Adrenal gland (tissue), 19 donors: ENCODE measurements around the gene TMEM196. TPM values are rescaled to one million over a fixed set of nuclear protein-coding genes. Genes with fewer than 3 reads are reported as not detected.

Experiments used
- DNase-seq, 7 donors: peaks; one replicate each; pipeline ENCODE4 v3.0.0-alpha.2; 2019 to 2020
- H3K27ac ChIP-seq, 5 donors: fragments of 200-600 bp; sonication (generic) in 4 of 5; 1 replicate in 3 of 5; 2 replicates in 2 of 5; pipeline versions ENCODE4 v1.5.1 to v1.8.0; 2016 to 2020; ENCODE audit warnings: mild to moderate bottlenecking in 1 of 5
- H3K27me3 ChIP-seq: fragments of 200-600 bp; 2 replicates; pipeline ENCODE4 v1.8.0; 2021
- H3K36me3 ChIP-seq, 2 donors: fragments of 200-600 bp; replicated peaks in 1 of 2; 1 replicate in 1 of 2; 2 replicates in 1 of 2; pipeline versions ENCODE4 v1.5.1 to v1.8.0; 2018 to 2022
- H3K4me1 ChIP-seq, 2 donors: fragments of 200-600 bp; replicated peaks in 1 of 2; 1 replicate in 1 of 2; 2 replicates in 1 of 2; pipeline versions ENCODE4 v1.5.1 to v1.8.0; 2018 to 2021
- H3K4me3 ChIP-seq, 4 donors: fragments of 200-600 bp; sonication (generic) in 3 of 4; one replicate each; pipeline ENCODE4 v1.5.1; 2016 to 2018
- H3K9me3 ChIP-seq, 3 donors: fragments of 200-600 bp; sonication (generic) in 1 of 3; replicated peaks in 1 of 3; 1 replicate in 2 of 3; 2 replicates in 1 of 3; pipeline versions ENCODE4 v1.5.1 to v1.8.0; 2016 to 2021
- CTCF ChIP-seq, 6 experiments: fragments of 450-650 bp in 4 of 6; fragments of 200-600 bp in 2 of 6; sonication (generic) in 1 of 6; IDR thresholded peaks; 1 replicate in 5 of 6; 2 replicates in 1 of 6; pipeline versions ENCODE4 v1.5.1 to v1.8.0; 2016 to 2021; ENCODE audit warnings: antibody characterized with exemption in 6 of 6, mild to moderate bottlenecking in 2 of 6, moderate library complexity in 1 of 6
- POLR2A ChIP-seq, 2 donors: fragments of 450-650 bp; IDR thresholded peaks; one replicate each; pipeline ENCODE4 v1.6.1; 2017; ENCODE audit warnings: antibody characterized with exemption in 2 of 2, mild to moderate bottlenecking in 2 of 2, moderate library complexity in 1 of 2
- WGBS, 4 donors: extraction: QIAGEN DNeasy Blood & Tissue Kit in 2 of 4; methylation state at CpG; one replicate each; pipeline versions ENCODE4 v1.1.5 to v1.1.7; 2013 to 2017; 5-methylcytosine and 5-hydroxymethylcytosine counted together
- intact Hi-C, 2 donors: fragments of 100-400 bp; cut with DNase I; formaldehyde crosslinking; loops; one replicate each; pipeline versions ENCODE4 v1.14.1 to v1.15.0; 2022 to 2023
- long read RNA-seq, 10 donors: library from polyadenylated mRNA in 3 of 10; unstranded in 2 of 10; stranded (forward) in 1 of 10; transcript quantifications; one replicate each; pipeline ENCODE4 v2.0.0 and lab custom pipeline, GENCODE V29; 2021 to 2026
- polyA plus RNA-seq, 3 donors: library from polyadenylated mRNA; stranded (reverse); fragments of 200-250 nt in 2 of 3; fragments of 350-450 nt in 1 of 3; fragmentation: Illumina TruSeq in 1 of 3; extraction: RNeasy Lipid Tissue Mini Kit (QIAGEN cat#74804) in 1 of 3; gene quantifications; one replicate each; pipeline ENCODE4 v1.2.3, GENCODE V29; 2013 to 2014
- total RNA-seq, 9 donors: library from RNA; depleted of rRNA in 4 of 9; stranded (reverse); fragments of >200 nt in 4 of 9; fragments of 120-200 nt in 1 of 9; fragmentation: NEBNext Ultra II Directional in 1 of 9; extraction: Animal tissue kit (Norgen Biotek cat#: 25700) in 1 of 9; gene quantifications; one replicate each; pipeline versions ENCODE4 v1.1.0 to v1.2.4, GENCODE V29; 2013 to 2023
- donor health status: healthy with polysubstance abuse.
- donor health status: Bipolar disorder and iron deficiency.
- donor health status: DM: yes; HTN: yes; CAD: no.
- donor health status: DM: no; HTN: no; CAD: no.
- donor health status: DM: no; HTN: no; CAD: no.
- donor health status: DM: yes; HTN: yes; CAD: no.

TMEM196 gene
- total RNA-seq (1 to 10 TPM in 1 of 9 donors, under 1 TPM in 7, not detected in 1; 0.06 to 1.1 (median 0.11) TPM), polyA plus RNA-seq (under 1 TPM; 0.16 to 0.46 (median 0.34) TPM)
- long read RNA-seq, donor 1 = 0 reads
- long read RNA-seq, donor 2 = 0 reads
- long read RNA-seq, donor 3 = 0 reads
- long read RNA-seq, donor 4 = 0 reads
- long read RNA-seq, donor 5 = 0 reads
- long read RNA-seq, donor 6 = 0 reads
- long read RNA-seq, donor 7 = 0 reads
- long read RNA-seq, donor 8 = 0 reads
- long read RNA-seq, donor 9 = 0 reads
- long read RNA-seq, donor 10 = 0 reads

- TF ChIP-seq CTCF (IDR thresholded peaks at IDR 0.05) = no peak
- TF ChIP-seq POLR2A (IDR thresholded peaks at IDR 0.05) = no peak
- no peak within 1 kb of the TSS for H3K27ac ChIP-seq
- H3K27me3 ChIP-seq = peaks cover 36% of the 10 kb centered on the region
- peak within 1 kb of the TSS in 1 of 4 donors; percentile 35 for H3K4me3 ChIP-seq
- H3K9me3 ChIP-seq = no peaks in the 10 kb centered on the region
- H3K4me1 ChIP-seq = peaks cover 0 to 10% of the 10 kb centered on the region in 2 donors
- intact Hi-C loops = no loop called here
- DNase-seq = peak in 6 of 7 donors; percentile 24 to 36 (median 31)
- H3K36me3 ChIP-seq = no peaks in the 10 kb centered on the region
- WGBS, 4 donors = 1 to 4% (median 3%) methylated on average over 34 to 49 of the region's 49 CpGs
Measured at GRCh38 chr7:19772841-19773760, at the start of gene TMEM196. Gene TMEM196 (minus strand): TSS chr7:19773617. CDS start chr7:19772696, 921 bp downstream.

- no peak for DNase-seq
- Histone ChIP-seq H3K36me3 (no peaks in the 10 kb centered on the region), H3K9me3 (no peaks in the 10 kb centered on the region), H3K27me3 (no peaks in the 10 kb centered on the region), H3K4me1 (no peaks in the 10 kb centered on the region), H3K27ac (no peak overlapping the region), H3K4me3 (no peak overlapping the region)
- 71 to 81% (median 76%) methylated on average over 2 of the region's 2 CpGs for WGBS, 4 donors
- TF ChIP-seq CTCF (IDR thresholded peaks at IDR 0.05) (no peak), POLR2A (IDR thresholded peaks at IDR 0.05) (no peak)
- intact Hi-C loops = no loop called here
Measured at GRCh38 chr7:19816128-19816527, 42.7 kb upstream of the TMEM196 start.

- H3K27me3 ChIP-seq = no peaks in the 10 kb centered on the region
- TF ChIP-seq POLR2A (IDR thresholded peaks at IDR 0.05) (no peak), CTCF (IDR thresholded peaks at IDR 0.05) (no peak)
- no peaks in the 10 kb centered on the region for H3K36me3 ChIP-seq
- intact Hi-C loops = no loop called here
- no peaks in the 10 kb centered on the region for H3K9me3 ChIP-seq
- no peak overlapping the region for H3K27ac ChIP-seq
- no peaks in the 10 kb centered on the region for H3K4me1 ChIP-seq
- H3K4me3 ChIP-seq = no peak overlapping the region
- 51 to 80% (median 56%) methylated on average over 2 of the region's 2 CpGs for WGBS, 4 donors
- DNase-seq = no peak
Measured at GRCh38 chr7:19815546-19815945, 42.1 kb upstream of the TMEM196 start.

- H3K27me3 ChIP-seq = no peaks in the 10 kb centered on the region
- H3K9me3 ChIP-seq = no peaks in the 10 kb centered on the region
- no peak for TF ChIP-seq CTCF (IDR thresholded peaks at IDR 0.05)
- TF ChIP-seq POLR2A (IDR thresholded peaks at IDR 0.05) = no peak
- WGBS, 4 donors = 77 to 85% (median 81%) methylated on average over 2 of the region's 2 CpGs
- intact Hi-C loops = no loop called here
- H3K27ac ChIP-seq = no peak overlapping the region
- DNase-seq = no peak
- no peaks in the 10 kb centered on the region for H3K36me3 ChIP-seq
- no peaks in the 10 kb centered on the region for H3K4me1 ChIP-seq
- H3K4me3 ChIP-seq = no peak overlapping the region
Measured at GRCh38 chr7:19814776-19815175, 41.4 kb upstream of the TMEM196 start.
